Cardiac fibroblast (primary cell): ENCODE data around the gene ADAMTS14.
A peak's percentile ranks its signal among the peaks of the same experiment; 100 is the strongest.

Experiments
- DNase-seq, 2 donors: peaks; one replicate each; pipeline versions ENCODE4 v3.0.0 to v3.0.0-alpha.2; 2010; ENCODE audit warnings: low read depth in 2 of 2
- H3K4me3 ChIP-seq, 2 donors: replicated peaks in 1 of 2; 1 replicate in 1 of 2; 2 replicates in 1 of 2; pipeline ENCODE4 v1.5.1; 2011; ENCODE audit warnings: low read depth in 2 of 2, low read length in 2 of 2, mild to moderate bottlenecking in 2 of 2, moderate library complexity in 1 of 2
- TF ChIP-seq, protein P1 (sequence below): IDR thresholded peaks from one replicate; pipeline ENCODE4 v1.5.1; 2011; ENCODE audit warnings: low read depth, mild to moderate bottlenecking, low read length, inconsistent platforms

The ADAMTS14 gene

DNA sequence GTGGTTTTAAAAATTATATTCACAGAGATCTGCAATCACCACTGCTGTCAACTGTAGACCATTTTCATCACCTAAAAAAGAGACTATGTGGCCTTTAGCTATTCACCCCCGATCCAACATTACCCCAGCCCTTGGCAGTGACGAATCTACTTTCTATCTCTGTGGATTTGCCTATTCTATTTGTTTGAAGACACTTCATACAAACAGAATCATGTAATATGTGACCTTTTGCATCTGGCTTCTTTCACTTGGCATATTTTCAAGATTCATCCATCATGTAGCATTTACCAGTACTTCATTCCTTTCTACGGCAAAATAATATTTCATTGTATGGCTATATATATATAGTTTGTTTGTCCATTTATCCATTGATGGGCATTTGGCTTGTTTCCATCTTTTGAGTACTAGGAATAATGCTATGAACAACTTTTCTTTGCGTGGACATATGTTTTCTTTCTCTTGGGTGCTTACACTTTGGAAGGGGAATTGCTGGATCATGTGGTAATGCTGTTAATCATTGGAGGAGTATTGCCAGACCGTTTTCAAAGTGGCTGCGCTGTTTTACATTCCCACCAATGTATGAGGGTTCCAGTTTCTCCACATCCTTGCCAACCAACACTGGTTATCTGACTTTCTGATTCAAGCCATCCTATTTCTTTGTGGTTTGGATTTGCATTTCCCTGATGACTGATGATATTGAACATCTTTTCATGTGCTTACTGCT is 22.3 kb downstream of the ADAMTS14 start:
- TF ChIP-seq, protein P1, sequence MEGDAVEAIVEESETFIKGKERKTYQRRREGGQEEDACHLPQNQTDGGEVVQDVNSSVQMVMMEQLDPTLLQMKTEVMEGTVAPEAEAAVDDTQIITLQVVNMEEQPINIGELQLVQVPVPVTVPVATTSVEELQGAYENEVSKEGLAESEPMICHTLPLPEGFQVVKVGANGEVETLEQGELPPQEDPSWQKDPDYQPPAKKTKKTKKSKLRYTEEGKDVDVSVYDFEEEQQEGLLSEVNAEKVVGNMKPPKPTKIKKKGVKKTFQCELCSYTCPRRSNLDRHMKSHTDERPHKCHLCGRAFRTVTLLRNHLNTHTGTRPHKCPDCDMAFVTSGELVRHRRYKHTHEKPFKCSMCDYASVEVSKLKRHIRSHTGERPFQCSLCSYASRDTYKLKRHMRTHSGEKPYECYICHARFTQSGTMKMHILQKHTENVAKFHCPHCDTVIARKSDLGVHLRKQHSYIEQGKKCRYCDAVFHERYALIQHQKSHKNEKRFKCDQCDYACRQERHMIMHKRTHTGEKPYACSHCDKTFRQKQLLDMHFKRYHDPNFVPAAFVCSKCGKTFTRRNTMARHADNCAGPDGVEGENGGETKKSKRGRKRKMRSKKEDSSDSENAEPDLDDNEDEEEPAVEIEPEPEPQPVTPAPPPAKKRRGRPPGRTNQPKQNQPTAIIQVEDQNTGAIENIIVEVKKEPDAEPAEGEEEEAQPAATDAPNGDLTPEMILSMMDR: no peak
- DNase-seq: peak; percentile 56 to 87
- no peak overlapping the region for H3K4me3 ChIP-seq

DNA sequence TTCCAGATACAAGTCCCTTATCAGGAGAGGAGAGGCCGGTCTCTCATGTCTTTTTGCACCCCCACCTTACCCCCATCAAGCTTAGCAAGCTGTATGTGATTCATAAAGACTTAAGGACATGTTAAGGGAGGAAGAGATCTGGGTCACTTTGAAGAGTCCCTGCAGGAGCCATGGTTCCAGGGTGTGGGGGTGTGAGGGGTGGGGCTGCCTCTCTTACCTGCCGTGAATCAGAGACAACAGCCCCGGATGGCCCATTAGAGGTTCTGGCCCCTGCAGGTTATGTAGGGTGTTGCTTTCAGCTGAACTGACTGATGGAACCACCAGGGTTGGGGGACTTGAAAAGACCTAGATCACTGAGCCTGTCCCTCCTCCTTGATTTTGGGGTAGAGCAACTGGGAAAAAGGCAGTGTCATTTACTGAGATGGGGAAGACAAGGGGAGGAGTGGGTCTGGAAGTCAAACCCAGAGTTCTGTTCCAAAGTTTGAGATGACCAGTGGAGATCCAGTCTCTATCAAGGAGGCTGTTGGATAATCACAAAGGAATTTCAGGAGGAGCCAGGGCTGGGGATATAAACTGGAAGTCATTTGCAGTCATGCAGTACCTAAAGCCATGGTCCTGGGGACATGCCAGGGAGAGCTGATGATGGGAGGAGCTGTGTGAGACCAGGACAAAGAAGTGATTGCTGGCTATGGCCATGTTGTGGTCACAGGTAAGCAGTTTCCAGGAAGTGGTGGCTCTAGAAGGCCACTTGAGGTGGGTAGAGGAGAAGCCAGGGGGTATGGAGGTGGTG is 23.1 kb downstream of the ADAMTS14 start:
- TF ChIP-seq, protein P1: no peak
- no peak overlapping the region for H3K4me3 ChIP-seq
- DNase-seq: no peak

DNA sequence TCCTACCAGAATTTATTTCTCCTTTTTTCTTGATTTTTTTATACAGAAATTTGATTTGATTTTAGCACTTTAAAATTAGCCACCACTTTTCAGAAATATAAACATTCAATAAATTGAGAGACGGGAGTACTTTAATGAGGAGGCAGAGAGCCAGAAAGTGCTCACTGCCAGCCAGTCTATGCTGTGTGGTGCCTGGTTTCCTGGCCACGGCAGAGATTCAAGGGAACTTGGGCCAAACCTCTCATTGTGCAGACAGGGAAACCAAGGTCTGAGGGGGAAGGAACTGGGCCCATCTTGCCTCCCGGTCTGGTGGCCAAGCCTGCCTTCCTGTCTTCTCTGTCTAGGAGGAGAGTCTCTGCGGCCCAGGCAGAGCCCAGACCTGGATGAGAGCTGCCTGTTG is 25.9 kb downstream of the ADAMTS14 start:
- no peak overlapping the region for H3K4me3 ChIP-seq
- TF ChIP-seq, protein P1: no peak
- DNase-seq: no peak

DNA sequence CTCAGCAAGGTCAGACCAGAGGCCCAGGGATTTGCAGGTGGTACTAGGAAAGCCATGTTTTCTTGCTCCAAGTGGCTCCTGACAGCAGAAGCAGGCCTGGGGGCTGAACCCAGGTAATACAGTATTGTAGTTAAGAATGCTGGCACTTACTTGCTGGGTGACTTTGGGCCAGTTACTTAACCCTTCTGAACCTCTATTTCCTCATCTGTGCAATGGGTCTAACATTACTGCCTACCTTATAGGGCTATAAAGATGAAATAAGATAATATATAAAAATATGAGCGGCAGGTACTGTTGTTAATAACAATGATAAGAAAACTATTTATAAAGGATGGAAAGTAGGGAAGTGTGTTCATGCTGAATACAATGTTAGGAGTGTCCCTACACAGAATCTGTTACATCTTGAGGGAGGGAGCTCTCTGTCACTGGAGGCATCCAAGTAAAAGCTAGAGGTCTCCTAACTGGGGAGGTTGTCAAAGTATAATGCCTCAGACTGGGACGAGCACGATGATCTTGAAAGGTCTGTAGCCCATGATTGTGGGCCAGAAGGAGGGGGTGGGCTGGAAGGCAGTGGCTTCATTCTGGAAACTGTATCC is 26.9 kb downstream of the ADAMTS14 start:
- H3K4me3 ChIP-seq: no peak overlapping the region
- no peak for DNase-seq
- TF ChIP-seq, protein P1: no peak

DNA sequence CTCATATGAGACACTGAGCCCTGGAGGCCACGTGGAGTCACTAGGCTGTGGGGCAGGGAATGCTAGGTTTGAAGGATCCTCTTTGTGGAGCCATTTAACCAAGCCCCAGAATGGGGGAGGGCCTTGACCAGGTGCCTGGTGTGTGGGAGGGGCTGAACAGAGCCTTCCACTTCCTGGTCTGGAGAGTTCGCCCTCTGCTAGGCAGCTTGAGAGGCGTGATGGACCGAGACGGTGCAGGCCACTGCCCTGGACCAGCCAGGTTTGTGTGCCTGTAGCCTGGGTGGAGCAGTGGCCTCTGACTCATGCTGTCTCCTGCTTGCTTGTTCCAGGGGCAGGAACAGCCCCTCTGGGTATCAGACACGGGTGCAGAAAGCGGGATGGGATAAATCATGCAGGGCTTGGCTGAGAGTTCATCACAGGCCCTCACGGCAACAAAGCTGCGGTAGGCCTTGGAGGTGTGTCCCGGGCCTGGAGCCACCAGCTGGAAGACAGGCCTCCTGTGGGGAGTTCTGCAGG is 27.4 kb downstream of the ADAMTS14 start:
- TF ChIP-seq, protein P1: no peak
- no peak for DNase-seq
- no peak overlapping the region for H3K4me3 ChIP-seq

DNA sequence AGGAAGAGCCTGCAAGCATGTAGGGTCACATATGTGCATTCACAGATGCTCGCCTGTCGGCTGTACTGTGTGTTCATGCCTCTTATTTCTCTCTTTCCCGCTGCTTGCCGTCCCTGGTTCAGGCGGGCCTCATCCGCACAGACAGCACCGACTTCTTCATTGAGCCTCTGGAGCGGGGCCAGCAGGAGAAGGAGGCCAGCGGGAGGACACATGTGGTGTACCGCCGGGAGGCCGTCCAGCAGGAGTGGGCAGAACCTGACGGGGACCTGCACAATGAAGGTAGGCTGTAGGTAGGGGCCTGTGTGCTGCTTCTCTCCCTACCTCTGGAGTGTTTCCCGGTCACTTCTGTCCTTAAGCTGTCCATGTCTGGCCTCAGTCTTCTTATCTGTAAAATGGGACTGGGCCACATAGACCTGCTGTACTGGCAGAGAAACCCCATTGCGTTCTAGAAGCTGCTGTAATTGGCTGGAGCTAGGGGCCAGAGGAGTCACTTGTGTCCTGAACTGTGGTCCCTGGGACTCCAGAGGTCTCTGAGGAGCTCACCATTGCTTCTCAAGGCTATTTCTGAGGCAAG is 30.0 kb downstream of the ADAMTS14 start:
- no peak for DNase-seq
- TF ChIP-seq, protein P1: no peak
- no peak overlapping the region for H3K4me3 ChIP-seq
